Measurements from ENCODE around the gene ARAF. TPM values are rescaled to one million over a fixed set of nuclear protein-coding genes. Genes with fewer than 3 reads are reported as not detected.

Gene ARAF
- total RNA-seq, 1 donor from 2014 or later, result 7.3 TPM

DNA sequence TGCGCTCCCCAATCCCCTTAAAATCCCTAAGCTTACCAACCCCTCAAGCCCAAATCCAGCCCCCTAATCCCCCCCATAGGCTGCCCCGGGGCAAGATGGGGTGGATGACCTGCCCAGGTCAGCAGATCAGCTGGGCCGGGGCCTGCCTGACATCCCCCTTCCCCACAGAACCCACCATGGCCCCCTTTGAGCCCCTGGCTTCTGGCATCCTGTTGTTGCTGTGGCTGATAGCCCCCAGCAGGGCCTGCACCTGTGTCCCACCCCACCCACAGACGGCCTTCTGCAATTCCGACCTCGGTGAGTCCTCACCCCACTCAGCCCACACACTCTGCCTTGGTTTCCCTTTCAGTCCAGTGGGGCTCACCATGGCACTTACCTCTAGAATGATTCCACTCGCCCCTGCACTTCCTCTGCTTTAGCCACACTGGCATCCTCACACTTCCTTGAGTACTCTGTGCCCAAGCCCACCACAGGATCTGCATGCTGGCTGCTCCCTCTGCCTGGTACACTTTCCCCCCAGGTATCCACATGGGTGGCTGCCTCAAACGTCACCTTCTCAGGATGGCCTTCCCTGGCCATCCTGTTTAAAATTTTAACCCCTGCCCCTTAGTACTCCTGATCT is 22.3 kb downstream of the ARAF start:
- no peaks in the 10 kb centered on the region for H3K36me3 ChIP-seq (ENCODE audit: control insufficient read depth in 3 of 3, insufficient read depth in 3 of 3, low read length in 3 of 3)
- peaks cover 0 to 3% (median 0%) of the 10 kb centered on the region in 3 donors for H3K27me3 ChIP-seq (ENCODE audit: control insufficient read depth in 3 of 3, insufficient read depth in 3 of 3, low read length in 3 of 3)
- H3K4me1 ChIP-seq (ENCODE audit: control insufficient read depth in 3 of 3, insufficient read depth in 3 of 3, low read length in 3 of 3), result peaks cover 0 to 15% (median 0%) of the 10 kb centered on the region in 3 donors
- peak overlapping the region in 1 of 3 donors; percentile 33 for H3K9ac ChIP-seq (ENCODE audit: low read depth in 1 of 3, low read length in 3 of 3)
- H3K9me3 ChIP-seq (ENCODE audit: control insufficient read depth in 3 of 3, low read length in 3 of 3), result no peaks in the 10 kb centered on the region
- peak overlapping the region in 1 of 3 donors; percentile 32 for H3K4me3 ChIP-seq (ENCODE audit: low read length in 3 of 3)
- peak overlapping the region; percentile 68 for H3K27ac ChIP-seq (ENCODE audit: low read depth, low read length)

DNA sequence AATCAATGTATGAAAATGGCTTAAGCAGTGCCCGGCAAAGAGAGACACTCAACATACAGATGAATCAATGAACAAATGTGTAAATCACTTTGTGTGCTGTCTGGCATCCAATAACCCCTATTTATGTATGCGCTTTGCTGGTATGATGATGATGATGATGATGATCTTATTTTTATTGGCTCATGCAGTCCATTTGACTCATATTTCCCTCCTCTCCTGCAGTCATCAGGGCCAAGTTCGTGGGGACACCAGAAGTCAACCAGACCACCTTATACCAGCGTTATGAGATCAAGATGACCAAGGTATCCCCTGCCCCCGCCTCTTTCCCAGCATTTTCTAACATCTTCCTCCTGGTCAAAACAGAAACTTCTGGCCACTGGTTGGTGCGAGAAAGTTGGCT is 23.7 kb downstream of the ARAF start:
- no peak overlapping the region for H3K4me3 ChIP-seq (ENCODE audit: low read length in 3 of 3)
- no peaks in the 10 kb centered on the region for H3K36me3 ChIP-seq (ENCODE audit: control insufficient read depth in 3 of 3, insufficient read depth in 3 of 3, low read length in 3 of 3)
- H3K4me1 ChIP-seq (ENCODE audit: control insufficient read depth in 3 of 3, insufficient read depth in 3 of 3, low read length in 3 of 3), result peaks cover 0 to 10% (median 0%) of the 10 kb centered on the region in 3 donors
- no peak overlapping the region for H3K9ac ChIP-seq (ENCODE audit: low read depth in 1 of 3, low read length in 3 of 3)
- H3K9me3 ChIP-seq (ENCODE audit: control insufficient read depth in 3 of 3, low read length in 3 of 3), result no peaks in the 10 kb centered on the region
- H3K27me3 ChIP-seq (ENCODE audit: control insufficient read depth in 3 of 3, insufficient read depth in 3 of 3, low read length in 3 of 3), result no peaks in the 10 kb centered on the region
- no peak overlapping the region for H3K27ac ChIP-seq (ENCODE audit: low read depth, low read length)

DNA sequence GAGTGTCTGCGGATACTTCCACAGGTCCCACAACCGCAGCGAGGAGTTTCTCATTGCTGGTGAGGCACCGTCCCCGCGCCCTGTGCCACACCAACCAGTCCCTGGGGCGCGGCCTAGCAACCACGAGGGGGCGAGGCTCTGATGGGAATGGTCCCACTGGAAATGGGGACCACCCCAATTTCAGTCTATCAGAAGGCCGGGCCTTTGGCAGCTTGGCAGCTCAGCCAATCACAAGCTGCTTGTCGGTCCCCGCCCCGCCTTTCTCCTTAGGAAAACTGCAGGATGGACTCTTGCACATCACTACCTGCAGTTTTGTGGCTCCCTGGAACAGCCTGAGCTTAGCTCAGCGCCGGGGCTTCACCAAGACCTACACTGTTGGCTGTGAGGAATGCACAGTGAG is 24.3 kb downstream of the ARAF start:
- no peaks in the 10 kb centered on the region for H3K36me3 ChIP-seq (ENCODE audit: control insufficient read depth in 3 of 3, insufficient read depth in 3 of 3, low read length in 3 of 3)
- H3K9ac ChIP-seq (ENCODE audit: low read depth in 1 of 3, low read length in 3 of 3), result no peak overlapping the region
- H3K4me3 ChIP-seq (ENCODE audit: low read length in 3 of 3), result no peak overlapping the region
- no peak overlapping the region for H3K27ac ChIP-seq (ENCODE audit: low read depth, low read length)
- peaks cover 0 to 10% (median 0%) of the 10 kb centered on the region in 3 donors for H3K4me1 ChIP-seq (ENCODE audit: control insufficient read depth in 3 of 3, insufficient read depth in 3 of 3, low read length in 3 of 3)
- no peaks in the 10 kb centered on the region for H3K27me3 ChIP-seq (ENCODE audit: control insufficient read depth in 3 of 3, insufficient read depth in 3 of 3, low read length in 3 of 3)
- no peaks in the 10 kb centered on the region for H3K9me3 ChIP-seq (ENCODE audit: control insufficient read depth in 3 of 3, low read length in 3 of 3)

DNA sequence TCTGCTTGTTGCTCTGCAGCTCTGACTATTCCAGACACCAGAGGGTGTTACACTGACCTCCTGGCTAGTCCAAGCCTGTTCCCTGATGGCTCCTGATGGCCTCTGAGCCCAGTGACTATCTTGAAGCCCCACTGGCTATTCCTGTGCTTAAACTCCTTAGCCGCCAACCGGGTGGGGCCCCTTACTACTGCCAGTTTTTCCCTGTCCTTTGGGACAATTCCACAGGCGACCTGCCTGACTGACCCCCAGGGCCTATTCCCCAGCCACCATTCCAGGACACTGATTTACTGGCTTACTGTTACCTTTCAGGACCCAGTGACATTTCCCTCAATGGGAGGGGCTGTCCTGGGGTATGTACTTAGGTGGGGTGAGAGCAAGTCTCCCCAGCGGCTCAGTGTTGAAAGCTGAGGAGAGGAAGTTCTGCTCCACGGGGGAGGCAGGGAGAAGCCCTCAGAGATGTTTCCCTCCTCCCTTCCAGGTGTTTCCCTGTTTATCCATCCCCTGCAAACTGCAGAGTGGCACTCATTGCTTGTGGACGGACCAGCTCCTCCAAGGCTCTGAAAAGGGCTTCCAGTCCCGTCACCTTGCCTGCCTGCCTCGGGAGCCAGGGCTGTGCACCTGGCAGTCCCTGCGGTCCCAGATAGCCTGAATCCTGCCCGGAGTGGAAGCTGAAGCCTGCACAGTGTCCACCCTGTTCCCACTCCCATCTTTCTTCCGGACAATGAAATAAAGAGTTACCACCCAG is 25.2 kb downstream of the ARAF start:
- Histone ChIP-seq H3K27me3 (ENCODE audit: control insufficient read depth in 3 of 3, insufficient read depth in 3 of 3, low read length in 3 of 3) (no peaks in the 10 kb centered on the region), H3K4me1 (ENCODE audit: control insufficient read depth in 3 of 3, insufficient read depth in 3 of 3, low read length in 3 of 3) (peaks cover 0 to 10% (median 0%) of the 10 kb centered on the region in 3 donors), H3K4me3 (ENCODE audit: low read length in 3 of 3) (no peak overlapping the region), H3K27ac (ENCODE audit: low read depth, low read length) (no peak overlapping the region), H3K9me3 (ENCODE audit: control insufficient read depth in 3 of 3, low read length in 3 of 3) (no peaks in the 10 kb centered on the region), H3K9ac (ENCODE audit: low read depth in 1 of 3, low read length in 3 of 3) (no peak overlapping the region), H3K36me3 (ENCODE audit: control insufficient read depth in 3 of 3, insufficient read depth in 3 of 3, low read length in 3 of 3) (no peaks in the 10 kb centered on the region)

DNA sequence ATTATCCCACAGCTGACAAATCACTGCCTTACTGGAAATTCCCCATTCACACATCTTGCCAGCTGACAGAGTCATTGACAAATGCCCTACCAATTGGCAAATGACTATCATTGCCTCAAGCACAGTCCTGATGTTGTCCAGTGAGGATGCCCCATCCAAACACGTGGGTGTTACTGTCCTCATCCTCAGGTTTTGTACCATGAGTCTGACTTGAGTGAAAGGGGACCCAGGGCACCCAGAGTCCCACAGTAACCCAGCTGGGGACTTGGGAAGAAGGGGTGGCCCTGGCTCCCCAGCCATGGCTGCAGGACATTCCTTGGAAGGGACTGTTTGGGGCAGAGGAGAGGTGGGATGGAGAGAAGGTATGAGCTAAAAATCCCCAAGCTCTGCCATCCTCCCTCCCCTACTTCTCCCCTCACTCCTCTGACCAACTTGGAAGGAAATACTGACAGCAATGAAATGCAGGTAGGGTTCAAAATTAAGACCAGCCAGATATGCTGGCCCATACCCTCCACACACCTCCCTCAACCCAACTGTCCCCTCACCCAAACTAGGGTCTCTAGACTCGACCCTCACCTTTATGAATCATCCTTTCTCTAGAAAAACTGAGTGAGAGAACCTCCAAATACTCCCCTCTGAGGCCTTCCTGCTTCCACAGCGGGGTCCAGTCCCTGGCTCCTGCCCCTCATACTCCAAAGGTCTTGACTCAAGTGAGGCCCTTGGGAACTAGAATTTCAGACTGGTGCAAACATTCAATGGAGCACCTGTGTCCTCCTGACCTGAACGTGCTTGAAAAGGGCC is 26.3 kb downstream of the ARAF start:
- H3K27ac ChIP-seq (ENCODE audit: low read depth, low read length), result no peak overlapping the region
- H3K4me3 ChIP-seq (ENCODE audit: low read length in 3 of 3), result no peak overlapping the region
- no peaks in the 10 kb centered on the region for H3K9me3 ChIP-seq (ENCODE audit: control insufficient read depth in 3 of 3, low read length in 3 of 3)
- H3K9ac ChIP-seq (ENCODE audit: low read depth in 1 of 3, low read length in 3 of 3), result no peak overlapping the region
- no peaks in the 10 kb centered on the region for H3K36me3 ChIP-seq (ENCODE audit: control insufficient read depth in 3 of 3, insufficient read depth in 3 of 3, low read length in 3 of 3)
- no peaks in the 10 kb centered on the region for H3K27me3 ChIP-seq (ENCODE audit: control insufficient read depth in 3 of 3, insufficient read depth in 3 of 3, low read length in 3 of 3)
- peaks cover 0 to 4% (median 0%) of the 10 kb centered on the region in 3 donors for H3K4me1 ChIP-seq (ENCODE audit: control insufficient read depth in 3 of 3, insufficient read depth in 3 of 3, low read length in 3 of 3)

DNA sequence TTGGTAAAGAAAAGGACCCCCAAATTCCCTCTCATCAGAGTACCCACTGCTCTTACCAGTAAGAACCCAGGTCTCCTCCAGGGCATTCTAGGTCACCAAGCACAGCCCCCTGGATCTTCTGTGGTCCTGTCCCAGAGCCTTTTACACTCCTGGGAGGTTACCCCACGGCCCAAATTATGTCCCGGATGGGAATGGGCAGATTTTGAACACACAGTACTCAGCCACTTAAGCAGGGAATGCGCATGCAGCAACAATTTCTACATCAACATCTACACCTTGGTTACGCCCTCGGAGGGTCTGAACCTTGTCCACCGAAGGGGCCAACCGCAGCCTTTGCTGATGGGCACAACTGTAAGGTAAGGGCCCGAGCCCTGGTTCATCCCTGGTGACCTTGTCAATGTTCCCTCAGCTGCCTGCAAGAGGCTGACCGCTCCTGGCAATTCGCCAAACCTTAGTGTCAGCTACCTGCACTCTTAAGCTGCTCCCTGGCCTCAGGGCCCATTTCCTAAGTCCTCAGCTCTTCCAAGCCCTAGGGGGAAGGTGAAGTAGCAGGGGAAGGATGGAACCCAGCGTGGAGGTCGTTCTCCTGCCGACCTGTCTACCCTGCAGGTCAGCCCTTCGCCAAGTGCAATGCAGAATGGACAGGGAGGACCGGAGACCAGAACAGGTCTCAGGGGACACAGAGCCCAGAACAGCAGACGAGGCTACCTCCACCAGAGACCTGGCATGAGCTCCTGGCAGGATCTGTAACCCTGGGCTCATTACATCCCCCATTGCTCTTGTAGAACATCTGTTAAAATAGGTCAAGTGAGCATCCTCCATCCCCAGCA is 27.1 kb downstream of the ARAF start:
- Histone ChIP-seq H3K9me3 (ENCODE audit: control insufficient read depth in 3 of 3, low read length in 3 of 3) (no peaks in the 10 kb centered on the region), H3K36me3 (ENCODE audit: control insufficient read depth in 3 of 3, insufficient read depth in 3 of 3, low read length in 3 of 3) (no peaks in the 10 kb centered on the region), H3K4me3 (ENCODE audit: low read length in 3 of 3) (no peak overlapping the region), H3K4me1 (ENCODE audit: control insufficient read depth in 3 of 3, insufficient read depth in 3 of 3, low read length in 3 of 3) (peaks cover 0 to 4% (median 0%) of the 10 kb centered on the region in 3 donors), H3K27ac (ENCODE audit: low read depth, low read length) (no peak overlapping the region), H3K9ac (ENCODE audit: low read depth in 1 of 3, low read length in 3 of 3) (no peak overlapping the region), H3K27me3 (ENCODE audit: control insufficient read depth in 3 of 3, insufficient read depth in 3 of 3, low read length in 3 of 3) (no peaks in the 10 kb centered on the region)

DNA sequence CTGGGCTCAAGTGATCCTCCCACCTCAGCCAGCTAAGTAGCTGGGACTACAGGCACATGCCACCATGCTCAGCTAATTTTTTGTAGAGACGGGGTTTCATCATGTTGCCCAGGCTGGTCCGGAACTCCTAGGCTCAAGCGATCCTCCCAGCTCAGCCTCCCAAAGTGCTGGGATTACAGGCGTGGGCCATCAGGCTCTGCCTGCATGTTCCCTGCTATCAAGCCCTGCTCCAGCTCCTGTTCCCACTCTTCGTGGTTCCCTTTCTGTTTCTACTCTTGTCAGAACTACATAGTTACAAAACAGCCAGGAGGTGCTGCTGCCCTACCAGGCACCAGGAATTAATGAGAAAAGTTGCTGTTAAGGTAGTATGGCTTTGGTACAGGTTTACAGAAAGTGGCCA is 30.0 kb downstream of the ARAF start:
- no peaks in the 10 kb centered on the region for H3K9me3 ChIP-seq (ENCODE audit: control insufficient read depth in 3 of 3, low read length in 3 of 3)
- H3K27me3 ChIP-seq (ENCODE audit: control insufficient read depth in 3 of 3, insufficient read depth in 3 of 3, low read length in 3 of 3), result no peaks in the 10 kb centered on the region
- H3K4me1 ChIP-seq (ENCODE audit: control insufficient read depth in 3 of 3, insufficient read depth in 3 of 3, low read length in 3 of 3), result no peaks in the 10 kb centered on the region
- H3K4me3 ChIP-seq (ENCODE audit: low read length in 3 of 3), result no peak overlapping the region
- H3K27ac ChIP-seq (ENCODE audit: low read depth, low read length), result no peak overlapping the region
- no peak overlapping the region for H3K9ac ChIP-seq (ENCODE audit: low read depth in 1 of 3, low read length in 3 of 3)
- no peaks in the 10 kb centered on the region for H3K36me3 ChIP-seq (ENCODE audit: control insufficient read depth in 3 of 3, insufficient read depth in 3 of 3, low read length in 3 of 3)

DNA sequence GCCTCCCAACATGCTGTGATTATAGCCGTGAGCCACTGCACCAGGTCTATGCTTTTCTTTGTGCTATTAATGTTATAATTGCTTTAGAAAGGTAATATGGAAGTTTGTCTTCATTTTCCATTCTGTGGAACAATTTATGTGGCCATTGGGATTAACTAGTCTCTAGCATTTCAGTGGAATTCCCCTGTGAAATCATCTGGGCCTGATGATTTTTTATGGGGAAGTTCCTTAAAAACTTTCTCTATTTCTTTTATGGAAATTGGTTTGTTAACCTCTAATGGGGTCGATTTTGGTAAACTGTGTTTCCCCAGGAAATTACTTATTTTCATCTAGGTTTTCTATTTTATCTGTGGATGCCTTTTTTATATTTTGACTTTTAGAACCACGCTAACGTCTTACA is 32.5 kb downstream of the ARAF start:
- H3K4me3 ChIP-seq (ENCODE audit: low read length in 3 of 3), result no peak overlapping the region
- H3K36me3 ChIP-seq (ENCODE audit: control insufficient read depth in 3 of 3, insufficient read depth in 3 of 3, low read length in 3 of 3), result no peaks in the 10 kb centered on the region
- no peaks in the 10 kb centered on the region for H3K27me3 ChIP-seq (ENCODE audit: control insufficient read depth in 3 of 3, insufficient read depth in 3 of 3, low read length in 3 of 3)
- H3K9me3 ChIP-seq (ENCODE audit: control insufficient read depth in 3 of 3, low read length in 3 of 3), result peaks cover 0 to 3% (median 0%) of the 10 kb centered on the region in 3 donors
- H3K4me1 ChIP-seq (ENCODE audit: control insufficient read depth in 3 of 3, insufficient read depth in 3 of 3, low read length in 3 of 3), result no peaks in the 10 kb centered on the region
- no peak overlapping the region for H3K9ac ChIP-seq (ENCODE audit: low read depth in 1 of 3, low read length in 3 of 3)
- H3K27ac ChIP-seq (ENCODE audit: low read depth, low read length), result no peak overlapping the region

DNA sequence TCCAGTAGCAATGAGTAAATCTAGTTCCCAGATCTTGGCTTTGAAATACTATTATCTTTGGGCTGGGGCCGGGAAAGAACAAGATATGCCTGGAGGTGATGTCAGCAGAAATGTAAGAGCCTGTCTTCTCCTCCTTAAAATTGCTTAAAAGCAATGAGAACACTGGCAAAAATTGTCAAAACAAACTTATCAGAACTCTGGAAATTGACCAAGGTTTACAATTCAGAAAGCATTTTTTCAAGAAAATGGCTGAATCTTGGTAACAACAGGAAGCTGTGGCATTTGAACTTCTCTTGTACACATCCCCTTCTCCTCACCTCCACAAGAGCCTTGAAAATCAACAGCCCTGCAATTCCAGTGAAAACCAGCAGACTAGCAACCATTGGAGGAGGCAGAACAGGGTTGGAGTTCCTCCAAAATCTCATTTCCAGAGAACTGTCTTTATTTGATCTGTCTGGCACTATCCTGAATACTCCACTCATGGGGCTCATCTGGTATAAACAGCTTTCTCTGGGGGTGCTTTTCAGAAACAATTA is 34.8 kb downstream of the ARAF start:
- Histone ChIP-seq H3K9ac (ENCODE audit: low read depth in 1 of 3, low read length in 3 of 3) (no peak overlapping the region), H3K4me3 (ENCODE audit: low read length in 3 of 3) (no peak overlapping the region), H3K9me3 (ENCODE audit: control insufficient read depth in 3 of 3, low read length in 3 of 3) (peaks cover 0 to 3% (median 0%) of the 10 kb centered on the region in 3 donors), H3K4me1 (ENCODE audit: control insufficient read depth in 3 of 3, insufficient read depth in 3 of 3, low read length in 3 of 3) (no peaks in the 10 kb centered on the region), H3K27me3 (ENCODE audit: control insufficient read depth in 3 of 3, insufficient read depth in 3 of 3, low read length in 3 of 3) (no peaks in the 10 kb centered on the region), H3K27ac (ENCODE audit: low read depth, low read length) (no peak overlapping the region), H3K36me3 (ENCODE audit: control insufficient read depth in 3 of 3, insufficient read depth in 3 of 3, low read length in 3 of 3) (no peaks in the 10 kb centered on the region)

Data from skeletal muscle tissue (tissue), 4 donors.